ENCODE results near the gene PTPN22.

DNA sequence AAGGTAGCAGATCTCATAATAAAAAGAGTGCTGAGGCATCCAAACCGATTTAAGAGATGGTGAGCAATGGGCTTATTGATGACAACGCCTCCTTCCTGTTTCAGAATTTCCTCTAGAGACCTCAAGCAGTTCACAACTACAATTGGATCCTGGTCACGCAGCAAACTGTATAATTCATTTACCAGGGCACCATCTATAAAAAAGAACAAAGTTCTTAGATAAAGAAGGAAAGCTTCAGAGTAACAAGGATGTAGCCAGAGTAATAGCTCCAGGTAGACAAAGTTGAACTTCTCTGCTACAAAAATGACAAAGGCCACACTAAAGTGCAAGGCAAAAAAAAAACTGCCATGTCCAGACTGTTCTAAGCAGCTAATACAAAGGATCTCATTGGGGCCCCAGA lies 29.7 kb upstream of the PTPN22 start:
- TF ChIP-seq, protein P1, sequence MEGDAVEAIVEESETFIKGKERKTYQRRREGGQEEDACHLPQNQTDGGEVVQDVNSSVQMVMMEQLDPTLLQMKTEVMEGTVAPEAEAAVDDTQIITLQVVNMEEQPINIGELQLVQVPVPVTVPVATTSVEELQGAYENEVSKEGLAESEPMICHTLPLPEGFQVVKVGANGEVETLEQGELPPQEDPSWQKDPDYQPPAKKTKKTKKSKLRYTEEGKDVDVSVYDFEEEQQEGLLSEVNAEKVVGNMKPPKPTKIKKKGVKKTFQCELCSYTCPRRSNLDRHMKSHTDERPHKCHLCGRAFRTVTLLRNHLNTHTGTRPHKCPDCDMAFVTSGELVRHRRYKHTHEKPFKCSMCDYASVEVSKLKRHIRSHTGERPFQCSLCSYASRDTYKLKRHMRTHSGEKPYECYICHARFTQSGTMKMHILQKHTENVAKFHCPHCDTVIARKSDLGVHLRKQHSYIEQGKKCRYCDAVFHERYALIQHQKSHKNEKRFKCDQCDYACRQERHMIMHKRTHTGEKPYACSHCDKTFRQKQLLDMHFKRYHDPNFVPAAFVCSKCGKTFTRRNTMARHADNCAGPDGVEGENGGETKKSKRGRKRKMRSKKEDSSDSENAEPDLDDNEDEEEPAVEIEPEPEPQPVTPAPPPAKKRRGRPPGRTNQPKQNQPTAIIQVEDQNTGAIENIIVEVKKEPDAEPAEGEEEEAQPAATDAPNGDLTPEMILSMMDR (conservative IDR thresholded peaks at IDR 0.05), result no peak
- TF ChIP-seq ZFX (IDR thresholded peaks at IDR 0.05), result no peak
